Measurements from ENCODE around the gene LMAN2L. TPM values are rescaled to one million over a fixed set of nuclear protein-coding genes. Genes with fewer than 3 reads are reported as not detected.

Gene LMAN2L
- polyA plus RNA-seq, 1 experiment = 35.1 TPM

GRCh38 chr2:96661324-96661723 is 78.5 kb downstream of the LMAN2L start:
- ChIA-PET CTCF (no interaction called here), POLR2A (no interaction called here)
- TF ChIP-seq CTCF (IDR thresholded peaks at IDR 0.05; ENCODE audit: low read depth, low read length) = no peak
- no peaks in the 10 kb centered on the region for H3K27me3 ChIP-seq (ENCODE audit: control insufficient read depth, insufficient read depth, low read length)
- no peaks in the 10 kb centered on the region for H3K9me3 ChIP-seq (ENCODE audit: control insufficient read depth, insufficient read depth, low read length)
- DNase-seq (ENCODE audit: low read depth, low spot score) = no peak
- H3K4me3 ChIP-seq (ENCODE audit: low read depth, low read length) = no peak overlapping the region
- H3K27ac ChIP-seq (ENCODE audit: low read depth, low read length) = no peak overlapping the region

- CTCF ChIA-PET = no interaction called here
Observed at GRCh38 chr2:96656540-96656939, 83.3 kb downstream of the LMAN2L start.

More at GRCh38 chr2:96656540-96656939, 83.3 kb downstream of the LMAN2L start:
- TF ChIP-seq CTCF (IDR thresholded peaks at IDR 0.05; ENCODE audit: low read depth, low read length) = no peak
- H3K9me3 ChIP-seq (ENCODE audit: control insufficient read depth, insufficient read depth, low read length) = no peaks in the 10 kb centered on the region
- POLR2A ChIA-PET = no interaction called here
- no peak overlapping the region for H3K4me3 ChIP-seq (ENCODE audit: low read depth, low read length)
- H3K27me3 ChIP-seq (ENCODE audit: control insufficient read depth, insufficient read depth, low read length) = no peaks in the 10 kb centered on the region
- H3K27ac ChIP-seq (ENCODE audit: low read depth, low read length) = no peak overlapping the region
- no peak for DNase-seq (ENCODE audit: low read depth, low spot score)

Other genes with a start within 250 kb of the LMAN2L start
- not detected in 2 replicates for gene NEURL3, start 234.7 kb downstream of the LMAN2L start, polyA plus RNA-seq (2011; rRNA removed)
- 3.1 and 5.0 TPM in 2 replicates for gene ARID5A, start 203.3 kb downstream of the LMAN2L start, polyA plus RNA-seq (2011; rRNA removed)
- gene KANSL3, start 101.8 kb downstream of the LMAN2L start, polyA plus RNA-seq (2011; rRNA removed) = 17.1 and 22.7 TPM in 2 replicates
- gene FER1L5, start 97.3 kb downstream of the LMAN2L start, polyA plus RNA-seq (2011; rRNA removed) = 0.17 and 0.20 TPM in 2 replicates
- gene CNNM4, start 20.8 kb upstream of the LMAN2L start, polyA plus RNA-seq (2011; rRNA removed) = 4.7 and 4.9 TPM in 2 replicates
- gene CNNM3, start 76.2 kb upstream of the LMAN2L start, polyA plus RNA-seq (2011; rRNA removed) = 5.1 and 7.1 TPM in 2 replicates
- 0.46 and 0.81 TPM in 2 replicates for gene ANKRD23, start 104.0 kb upstream of the LMAN2L start, polyA plus RNA-seq (2011; rRNA removed)
- 3.8 and 6.7 TPM in 2 replicates for gene ANKRD39, start 118.0 kb upstream of the LMAN2L start, polyA plus RNA-seq (2011; rRNA removed)
- gene SEMA4C, start 130.0 kb upstream of the LMAN2L start, polyA plus RNA-seq (2011; rRNA removed) = 16.8 and 21.4 TPM in 2 replicates
- not detected in 2 replicates for gene FAM178B, start 246.5 kb upstream of the LMAN2L start, polyA plus RNA-seq (2011; rRNA removed)